Testis (tissue), 2 donors: ENCODE measurements around the gene HACL1.

Experiments
- POLR2A ChIP-seq: fragments of 450-650 bp; IDR thresholded peaks from one replicate; pipeline ENCODE4 v1.6.1; 2017; ENCODE audit warnings: antibody characterized with exemption, mild to moderate bottlenecking, moderate library complexity
- TF ChIP-seq, protein P1 (sequence below), 3 experiments: fragments of 450-650 bp in 2 of 3; fragments of 200-600 bp in 1 of 3; sonication (generic) in 1 of 3; IDR thresholded peaks; one replicate each; pipeline ENCODE4 v1.5.1; 2016 to 2019; ENCODE audit warnings: antibody characterized with exemption in 3 of 3, mild to moderate bottlenecking in 2 of 3, moderate library complexity in 1 of 3

DNA sequence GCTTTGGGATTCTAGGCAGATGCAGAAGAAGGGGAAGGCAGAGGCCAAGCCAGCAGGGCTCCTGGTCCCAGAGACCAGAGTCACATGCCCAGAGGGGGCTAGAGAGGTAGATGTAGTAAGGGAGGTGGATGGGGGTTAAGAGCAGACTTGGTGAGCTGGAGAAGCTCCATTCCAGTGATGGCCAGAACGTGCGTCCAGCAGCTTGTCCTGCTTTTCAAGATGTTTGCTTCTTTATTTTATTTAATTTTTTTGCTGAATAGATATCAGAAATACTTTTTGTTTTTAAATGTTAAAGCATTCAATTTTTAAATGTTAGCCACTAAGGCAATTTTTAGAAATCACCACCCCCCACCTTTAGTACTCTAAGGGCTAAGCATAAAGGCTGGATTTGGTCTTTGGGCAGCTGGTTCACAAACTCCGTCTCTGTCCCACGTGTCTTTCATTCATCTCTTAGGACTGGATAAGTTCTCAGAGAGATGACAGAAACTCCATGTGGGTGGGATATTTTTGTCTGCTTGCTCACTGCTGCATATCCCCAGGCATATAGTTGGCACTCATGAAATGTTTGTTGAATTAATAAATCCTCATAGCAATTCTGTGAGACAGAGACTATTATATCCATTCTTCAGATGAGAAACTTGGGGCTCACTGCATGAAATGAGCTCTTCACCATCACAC, 86.6 kb downstream of the HACL1 start:
- no peak for TF ChIP-seq POLR2A
- TF ChIP-seq, protein P1, sequence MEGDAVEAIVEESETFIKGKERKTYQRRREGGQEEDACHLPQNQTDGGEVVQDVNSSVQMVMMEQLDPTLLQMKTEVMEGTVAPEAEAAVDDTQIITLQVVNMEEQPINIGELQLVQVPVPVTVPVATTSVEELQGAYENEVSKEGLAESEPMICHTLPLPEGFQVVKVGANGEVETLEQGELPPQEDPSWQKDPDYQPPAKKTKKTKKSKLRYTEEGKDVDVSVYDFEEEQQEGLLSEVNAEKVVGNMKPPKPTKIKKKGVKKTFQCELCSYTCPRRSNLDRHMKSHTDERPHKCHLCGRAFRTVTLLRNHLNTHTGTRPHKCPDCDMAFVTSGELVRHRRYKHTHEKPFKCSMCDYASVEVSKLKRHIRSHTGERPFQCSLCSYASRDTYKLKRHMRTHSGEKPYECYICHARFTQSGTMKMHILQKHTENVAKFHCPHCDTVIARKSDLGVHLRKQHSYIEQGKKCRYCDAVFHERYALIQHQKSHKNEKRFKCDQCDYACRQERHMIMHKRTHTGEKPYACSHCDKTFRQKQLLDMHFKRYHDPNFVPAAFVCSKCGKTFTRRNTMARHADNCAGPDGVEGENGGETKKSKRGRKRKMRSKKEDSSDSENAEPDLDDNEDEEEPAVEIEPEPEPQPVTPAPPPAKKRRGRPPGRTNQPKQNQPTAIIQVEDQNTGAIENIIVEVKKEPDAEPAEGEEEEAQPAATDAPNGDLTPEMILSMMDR (IDR thresholded peaks at IDR 0.05): no peak
